HL-60 (cell line): Measurements from ENCODE around the gene DPH1.

Experiments
- GABPA ChIP-seq: IDR thresholded peaks from 2 replicates; pipeline ENCODE4 v1.6.1; 2012; ENCODE audit warnings: low read depth
- POLR2AphosphoS5 ChIP-seq: IDR thresholded peaks from 2 replicates; pipeline ENCODE4 v1.6.1; 2012; ENCODE audit warnings: low read depth
- SPI1 ChIP-seq: IDR thresholded peaks from 2 replicates; pipeline ENCODE4 v1.6.1; 2012; ENCODE audit warnings: low read depth, mild to moderate bottlenecking, borderline replicate concordance
- TF ChIP-seq, protein P1 (sequence below): IDR thresholded peaks from one replicate; pipeline ENCODE4 v1.5.1; 2011; ENCODE audit warnings: low read length, control low read depth, inconsistent platforms; ENCODE audit not compliant: insufficient read depth
- TF ChIP-seq, protein P2 (sequence below): IDR thresholded peaks from 2 replicates; pipeline ENCODE4 v1.6.1; 2012; ENCODE audit warnings: low read depth; ENCODE audit not compliant: insufficient replicate concordance

DNA sequence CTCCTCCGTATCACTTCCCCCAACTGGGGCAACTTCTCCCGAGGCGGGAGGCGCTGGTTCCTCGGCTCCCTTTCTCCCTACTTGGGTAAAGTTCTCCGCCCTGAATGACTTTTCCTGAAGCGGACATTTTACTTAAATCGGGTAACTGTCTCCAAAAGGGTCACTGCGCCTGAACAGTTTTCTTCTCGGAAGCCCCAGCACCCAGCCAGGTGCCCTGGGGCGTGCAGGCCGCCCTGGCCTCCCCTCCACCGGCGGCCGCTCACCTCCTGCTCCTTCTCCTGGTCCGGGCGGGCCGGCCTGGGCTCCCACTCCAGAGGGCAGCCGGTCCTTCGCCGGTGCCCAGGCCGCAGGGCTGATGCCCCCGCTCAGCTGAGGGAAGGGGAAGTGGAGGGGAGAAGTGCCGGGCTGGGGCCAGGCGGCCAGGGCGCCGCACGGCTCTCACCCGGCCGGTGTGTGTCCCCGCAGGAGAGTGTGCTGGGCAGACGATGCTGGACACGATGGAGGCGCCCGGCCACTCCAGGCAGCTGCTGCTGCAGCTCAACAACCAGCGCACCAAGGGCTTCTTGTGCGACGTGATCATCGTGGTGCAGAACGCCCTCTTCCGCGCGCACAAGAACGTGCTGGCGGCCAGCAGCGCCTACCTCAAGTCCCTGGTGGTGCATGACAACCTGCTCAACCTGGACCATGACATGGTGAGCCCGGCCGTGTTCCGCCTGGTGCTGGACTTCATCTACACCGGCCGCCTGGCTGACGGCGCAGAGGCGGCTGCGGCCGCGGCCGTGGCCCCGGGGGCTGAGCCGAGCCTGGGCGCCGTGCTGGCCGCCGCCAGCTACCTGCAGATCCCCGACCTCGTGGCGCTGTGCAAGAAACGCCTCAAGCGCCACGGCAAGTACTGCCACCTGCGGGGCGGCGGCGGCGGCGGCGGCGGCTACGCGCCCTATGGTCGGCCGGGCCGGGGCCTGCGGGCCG, 26.5 kb downstream of the DPH1 start:
- TF ChIP-seq, protein P1, sequence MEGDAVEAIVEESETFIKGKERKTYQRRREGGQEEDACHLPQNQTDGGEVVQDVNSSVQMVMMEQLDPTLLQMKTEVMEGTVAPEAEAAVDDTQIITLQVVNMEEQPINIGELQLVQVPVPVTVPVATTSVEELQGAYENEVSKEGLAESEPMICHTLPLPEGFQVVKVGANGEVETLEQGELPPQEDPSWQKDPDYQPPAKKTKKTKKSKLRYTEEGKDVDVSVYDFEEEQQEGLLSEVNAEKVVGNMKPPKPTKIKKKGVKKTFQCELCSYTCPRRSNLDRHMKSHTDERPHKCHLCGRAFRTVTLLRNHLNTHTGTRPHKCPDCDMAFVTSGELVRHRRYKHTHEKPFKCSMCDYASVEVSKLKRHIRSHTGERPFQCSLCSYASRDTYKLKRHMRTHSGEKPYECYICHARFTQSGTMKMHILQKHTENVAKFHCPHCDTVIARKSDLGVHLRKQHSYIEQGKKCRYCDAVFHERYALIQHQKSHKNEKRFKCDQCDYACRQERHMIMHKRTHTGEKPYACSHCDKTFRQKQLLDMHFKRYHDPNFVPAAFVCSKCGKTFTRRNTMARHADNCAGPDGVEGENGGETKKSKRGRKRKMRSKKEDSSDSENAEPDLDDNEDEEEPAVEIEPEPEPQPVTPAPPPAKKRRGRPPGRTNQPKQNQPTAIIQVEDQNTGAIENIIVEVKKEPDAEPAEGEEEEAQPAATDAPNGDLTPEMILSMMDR: no peak
- TF ChIP-seq GABPA: no peak
- TF ChIP-seq POLR2AphosphoS5: no peak
- TF ChIP-seq, protein P2, sequence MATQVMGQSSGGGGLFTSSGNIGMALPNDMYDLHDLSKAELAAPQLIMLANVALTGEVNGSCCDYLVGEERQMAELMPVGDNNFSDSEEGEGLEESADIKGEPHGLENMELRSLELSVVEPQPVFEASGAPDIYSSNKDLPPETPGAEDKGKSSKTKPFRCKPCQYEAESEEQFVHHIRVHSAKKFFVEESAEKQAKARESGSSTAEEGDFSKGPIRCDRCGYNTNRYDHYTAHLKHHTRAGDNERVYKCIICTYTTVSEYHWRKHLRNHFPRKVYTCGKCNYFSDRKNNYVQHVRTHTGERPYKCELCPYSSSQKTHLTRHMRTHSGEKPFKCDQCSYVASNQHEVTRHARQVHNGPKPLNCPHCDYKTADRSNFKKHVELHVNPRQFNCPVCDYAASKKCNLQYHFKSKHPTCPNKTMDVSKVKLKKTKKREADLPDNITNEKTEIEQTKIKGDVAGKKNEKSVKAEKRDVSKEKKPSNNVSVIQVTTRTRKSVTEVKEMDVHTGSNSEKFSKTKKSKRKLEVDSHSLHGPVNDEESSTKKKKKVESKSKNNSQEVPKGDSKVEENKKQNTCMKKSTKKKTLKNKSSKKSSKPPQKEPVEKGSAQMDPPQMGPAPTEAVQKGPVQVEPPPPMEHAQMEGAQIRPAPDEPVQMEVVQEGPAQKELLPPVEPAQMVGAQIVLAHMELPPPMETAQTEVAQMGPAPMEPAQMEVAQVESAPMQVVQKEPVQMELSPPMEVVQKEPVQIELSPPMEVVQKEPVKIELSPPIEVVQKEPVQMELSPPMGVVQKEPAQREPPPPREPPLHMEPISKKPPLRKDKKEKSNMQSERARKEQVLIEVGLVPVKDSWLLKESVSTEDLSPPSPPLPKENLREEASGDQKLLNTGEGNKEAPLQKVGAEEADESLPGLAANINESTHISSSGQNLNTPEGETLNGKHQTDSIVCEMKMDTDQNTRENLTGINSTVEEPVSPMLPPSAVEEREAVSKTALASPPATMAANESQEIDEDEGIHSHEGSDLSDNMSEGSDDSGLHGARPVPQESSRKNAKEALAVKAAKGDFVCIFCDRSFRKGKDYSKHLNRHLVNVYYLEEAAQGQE: no peak
- peak; percentile 53; the same call in 1 of the 2 replicates for TF ChIP-seq SPI1
